Measurements from ENCODE around the gene CFC1B. TPM values are rescaled to one million over a fixed set of nuclear protein-coding genes. Genes with fewer than 3 reads are reported as not detected.
"Not testable (repeated sequence)": the region's sequence is repeated elsewhere in the genome, so short reads cannot be mapped to it uniquely, and the experiment has no call there.

The CFC1B gene
- total RNA-seq (ENCODE audit: insufficient read depth, low replicate concordance) = not detected

DNA sequence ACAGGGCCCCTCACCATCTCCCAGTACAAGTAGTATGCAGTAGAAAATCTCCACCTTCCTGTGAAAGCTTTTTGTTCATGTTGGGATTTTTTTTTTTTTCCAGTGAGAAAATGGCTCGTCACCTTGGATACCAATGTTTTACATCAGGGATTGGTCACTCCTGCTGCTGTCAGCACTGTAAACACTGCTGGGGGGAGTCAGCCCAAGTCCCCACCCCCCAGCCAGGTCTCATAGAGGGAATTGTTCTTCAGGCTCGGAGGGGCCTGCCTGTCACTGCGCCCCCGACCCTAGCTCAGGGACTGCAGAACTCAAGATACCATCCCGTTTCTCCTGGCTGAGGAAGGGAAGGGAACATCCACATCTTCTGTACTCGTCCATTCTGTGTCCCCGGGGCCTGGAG, at the start of gene CFC1B:
Gene CFC1B, plus strand, starts transcription at position 231 of the 400 bp plus-strand sequence. CDS start 263 bp downstream, outside the sequence.
- not testable (repeated sequence) for DNase-seq (ENCODE audit: low spot score)

DNA sequence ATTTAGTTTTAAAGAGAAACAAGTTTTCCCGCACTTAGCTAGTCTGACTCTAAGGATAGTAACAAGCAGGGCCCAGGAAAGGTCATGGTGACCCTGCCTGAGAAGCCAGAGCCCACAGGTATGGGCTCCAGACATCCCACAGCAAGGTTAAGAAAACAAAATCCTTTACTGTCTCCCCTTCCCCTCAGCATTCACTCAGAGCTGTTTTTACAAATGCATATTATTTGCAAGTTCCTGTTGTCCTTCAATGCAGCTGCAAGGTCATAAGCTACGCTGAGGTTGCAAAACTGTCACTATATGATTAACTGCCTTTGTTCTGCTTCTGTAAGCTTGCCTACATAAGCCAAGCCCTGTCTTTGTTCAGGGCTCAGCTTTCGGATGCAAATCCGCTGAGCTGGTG, 29.9 kb upstream of the CFC1B start:
- DNase-seq (ENCODE audit: low spot score) = not testable (repeated sequence)

DNA sequence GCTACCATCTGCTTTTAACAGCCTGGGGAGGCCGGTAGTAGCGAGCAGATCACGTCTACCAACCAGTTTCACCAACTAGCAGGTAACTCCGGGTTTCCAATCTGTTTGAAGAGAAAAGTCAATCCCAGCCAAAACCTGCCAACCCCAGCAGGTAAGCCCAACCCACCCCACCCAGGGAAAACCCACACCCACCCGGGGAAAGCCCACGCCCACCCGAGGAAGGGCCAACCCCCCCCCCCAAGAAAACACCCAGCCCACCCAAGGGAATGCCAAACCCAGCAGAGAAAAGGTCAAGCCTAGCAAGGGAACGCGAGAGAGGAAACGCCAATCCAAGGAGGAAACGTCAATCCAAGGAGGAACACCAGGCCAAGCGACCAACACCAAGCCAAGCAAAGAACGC, 11.8 kb upstream of the CFC1B start, which contains the start of gene POTEI:
Gene POTEI, minus strand, starts transcription at position 101 of the 400 bp plus-strand sequence. Its CDS starts 93 bp downstream, at position 8.
- not testable (repeated sequence) for DNase-seq (ENCODE audit: low spot score)

DNA sequence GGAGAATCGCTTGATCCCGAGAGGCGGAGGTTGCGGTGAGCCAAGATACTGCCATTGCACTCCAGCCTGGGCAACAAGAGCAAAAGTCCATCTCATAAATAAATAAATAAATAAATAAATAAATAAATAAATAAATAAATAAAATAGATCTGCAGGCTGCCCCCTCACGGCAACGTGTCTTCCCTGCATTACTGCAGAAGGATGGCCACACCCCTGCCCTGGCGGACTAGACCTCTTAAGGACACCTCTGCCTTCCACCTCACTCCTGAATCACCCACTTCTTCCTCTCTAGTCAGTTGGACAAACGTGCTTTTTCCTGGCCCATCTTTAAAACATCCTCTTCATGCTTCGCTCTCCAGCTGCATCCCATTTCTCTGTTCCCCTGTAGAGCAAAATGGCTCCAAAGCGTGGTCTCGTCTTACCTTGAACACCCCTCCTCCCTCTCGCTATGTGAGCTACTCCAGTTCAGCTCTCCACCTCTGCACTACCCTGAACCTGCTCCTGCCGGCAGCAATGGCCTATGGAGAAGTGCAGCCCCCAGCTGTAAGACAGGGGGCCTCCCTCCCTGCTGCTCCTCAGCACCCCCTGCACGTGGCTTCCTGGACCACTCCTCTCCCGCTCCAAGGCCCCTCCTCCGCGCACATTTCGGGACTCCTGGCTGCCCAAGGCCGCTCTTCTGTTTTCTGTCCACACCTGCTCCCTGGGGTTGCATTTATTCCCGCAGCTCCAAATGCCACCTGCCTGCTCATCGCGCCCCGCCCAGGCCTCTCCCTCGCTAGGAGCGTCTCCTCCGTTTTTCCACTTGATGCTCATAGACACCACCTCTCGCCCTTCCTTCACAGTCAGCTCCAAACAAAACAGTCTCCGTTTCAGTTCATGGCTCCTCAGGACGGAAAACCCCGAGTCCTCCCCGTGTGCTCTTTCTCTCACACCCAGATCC, 9.9 kb upstream of the CFC1B start:
- not testable (repeated sequence) for DNase-seq (ENCODE audit: low spot score)

DNA sequence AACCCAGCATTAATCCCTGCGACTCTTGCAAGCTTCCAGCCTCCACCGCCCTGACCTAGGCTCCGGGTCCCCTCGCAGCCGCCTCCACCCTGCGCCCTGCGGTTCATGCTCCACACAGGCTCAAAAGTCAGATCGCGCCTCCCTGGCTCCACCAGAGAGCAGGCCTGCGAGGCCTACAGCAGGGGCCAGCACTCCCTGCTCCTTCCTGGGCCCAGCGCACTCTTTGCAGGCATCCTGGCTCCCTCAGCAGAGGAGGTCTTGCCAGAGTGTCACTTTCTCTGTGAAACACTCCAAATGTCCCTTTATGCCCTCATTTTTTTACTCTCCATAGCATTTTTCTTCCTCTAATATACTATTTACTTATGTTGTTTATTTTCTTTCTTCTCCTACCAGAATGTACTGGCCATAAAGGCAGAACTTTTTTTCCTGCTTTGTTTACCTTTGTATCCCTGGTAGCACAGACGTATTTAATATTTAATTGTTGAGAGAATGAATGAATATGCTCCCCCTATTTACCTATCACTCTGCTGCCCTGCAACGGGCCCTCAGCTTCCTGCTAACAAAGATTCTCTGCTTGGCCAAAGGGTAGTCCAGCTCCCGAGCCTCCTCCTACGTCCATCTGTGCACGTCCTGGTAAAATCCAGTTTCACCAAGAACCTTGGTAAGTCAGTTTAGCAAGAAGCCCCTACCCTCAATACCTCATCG, 9.1 kb upstream of the CFC1B start:
- not testable (repeated sequence) for DNase-seq (ENCODE audit: low spot score)

DNA sequence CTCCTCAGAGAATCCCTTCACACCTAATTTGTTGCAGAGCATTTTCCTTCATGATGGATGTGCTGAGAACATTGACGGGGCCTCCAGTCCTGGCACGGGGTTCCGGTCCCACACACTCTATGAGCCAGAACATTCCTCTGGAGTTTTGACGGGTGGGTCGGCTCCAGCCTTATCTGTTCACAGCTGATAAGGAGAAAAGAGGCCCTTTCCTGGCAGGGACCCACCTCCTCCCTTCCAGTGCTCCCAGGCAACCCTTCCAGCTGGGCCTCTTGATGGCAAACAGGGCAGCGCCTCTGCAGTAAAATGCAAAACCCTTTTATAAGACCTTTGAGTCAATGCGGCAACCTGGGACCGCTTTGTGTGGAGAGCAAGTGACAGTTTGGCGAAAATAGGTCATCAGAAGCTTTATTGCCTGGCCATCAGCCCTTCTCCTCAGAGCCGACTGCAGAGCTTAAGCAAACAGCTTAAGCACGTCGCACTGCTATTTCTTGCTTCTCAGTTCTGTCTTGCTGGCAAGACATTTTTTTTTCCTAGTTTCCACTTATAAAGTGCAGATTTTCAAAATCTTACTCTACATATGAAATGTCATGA, 2.4 kb upstream of the CFC1B start:
- not testable (repeated sequence) for DNase-seq (ENCODE audit: low spot score)

DNA sequence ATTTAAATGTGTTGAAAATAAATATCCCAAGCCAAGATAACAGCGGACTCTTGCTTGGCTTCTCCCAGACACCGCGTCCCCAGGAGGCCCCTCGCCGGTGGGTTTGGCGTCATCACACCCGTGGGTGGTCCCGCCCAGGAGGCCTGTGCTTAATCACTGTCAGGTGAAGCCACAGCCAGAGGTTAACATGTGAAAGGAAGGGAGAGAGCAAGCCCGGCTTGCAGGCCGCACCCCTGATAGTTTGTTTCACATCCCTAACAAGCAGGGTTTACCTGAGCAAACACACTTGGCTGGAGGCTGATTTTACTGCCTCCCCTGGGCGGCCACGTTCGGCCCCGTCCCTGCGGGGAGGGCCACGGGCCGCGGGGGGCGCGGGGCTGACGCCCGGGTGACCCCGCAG, 1.4 kb downstream of the CFC1B start:
- DNase-seq (ENCODE audit: low spot score) = not testable (repeated sequence)

DNA sequence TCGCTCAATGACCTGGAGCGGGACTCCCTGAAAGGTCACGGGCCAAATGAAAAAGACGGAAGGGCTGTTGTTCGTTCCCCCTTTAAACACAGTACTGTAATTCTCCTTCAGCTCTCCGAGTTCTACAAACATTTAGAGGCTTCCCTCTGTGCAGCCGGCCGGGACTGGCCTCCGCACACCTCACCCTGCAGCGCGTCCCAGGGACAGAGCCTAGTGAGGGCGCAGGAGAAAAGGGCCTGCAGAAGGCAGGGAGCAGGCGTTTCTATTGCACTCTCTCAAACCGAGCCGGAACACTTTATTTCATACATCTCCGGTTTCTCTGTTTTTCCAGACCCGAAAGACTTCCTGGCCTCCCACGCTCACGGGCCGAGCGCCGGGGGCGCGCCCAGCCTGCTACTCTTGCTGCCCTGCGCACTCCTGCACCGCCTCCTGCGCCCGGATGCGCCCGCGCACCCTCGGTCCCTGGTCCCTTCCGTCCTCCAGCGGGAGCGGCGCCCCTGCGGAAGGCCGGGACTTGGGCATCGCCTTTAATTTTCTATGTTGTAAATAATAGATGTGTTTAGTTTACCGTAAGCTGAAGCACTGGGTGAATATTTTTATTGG, 6.4 kb downstream of the CFC1B start:
- not testable (repeated sequence) for DNase-seq (ENCODE audit: low spot score)

GRCh38 chr2:130529545-130529944, 8.5 kb downstream of the CFC1B start:
- not testable (repeated sequence) for DNase-seq (ENCODE audit: low spot score)

DNA sequence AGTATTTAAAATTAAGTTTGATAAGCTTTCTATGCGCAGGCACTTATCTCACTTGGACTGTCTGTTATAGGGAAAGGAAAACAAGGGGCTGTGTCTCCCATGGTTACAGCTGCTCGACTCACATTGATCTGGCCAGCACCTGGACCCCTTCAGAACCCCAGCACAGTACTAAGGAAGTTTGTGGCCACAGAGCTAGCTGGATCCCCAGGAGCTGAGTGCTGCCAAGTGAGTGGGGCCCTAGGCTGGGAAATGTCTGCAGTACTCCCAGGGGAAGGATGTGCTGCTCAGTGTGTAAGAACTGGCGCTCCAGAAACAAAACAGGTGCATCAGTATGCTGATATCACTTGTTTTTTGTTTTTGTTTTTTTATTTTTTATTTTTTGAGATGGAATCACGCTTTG, 9.2 kb downstream of the CFC1B start:
- not testable (repeated sequence) for DNase-seq (ENCODE audit: low spot score)

- DNase-seq (ENCODE audit: low spot score) = not testable (repeated sequence)
Observed at GRCh38 chr2:130531225-130531624, 10.2 kb downstream of the CFC1B start.

- DNase-seq (ENCODE audit: low spot score) = not testable (repeated sequence)
Observed at GRCh38 chr2:130531672-130532071, 10.7 kb downstream of the CFC1B start.

DNA sequence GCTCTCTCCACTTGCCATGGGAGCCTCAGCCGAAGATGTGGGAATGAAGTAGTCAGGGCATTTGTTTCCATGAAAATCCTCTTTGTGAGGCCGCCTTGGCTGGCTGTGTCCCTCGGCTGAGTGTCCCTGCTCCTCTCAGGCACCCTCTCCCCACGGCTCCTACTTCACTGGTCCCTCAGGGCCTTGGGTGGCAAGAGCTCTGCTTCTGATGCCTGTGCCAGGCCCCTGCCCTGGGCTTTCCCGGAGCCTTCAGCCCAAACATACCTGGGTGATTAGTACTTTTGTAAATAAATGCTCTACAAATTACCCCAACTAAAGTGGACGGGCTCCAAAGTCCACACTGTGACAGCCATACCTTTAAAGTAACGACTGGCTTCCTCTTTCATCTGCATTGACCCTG, 15.6 kb downstream of the CFC1B start:
- DNase-seq (ENCODE audit: low spot score) = not testable (repeated sequence)

DNA sequence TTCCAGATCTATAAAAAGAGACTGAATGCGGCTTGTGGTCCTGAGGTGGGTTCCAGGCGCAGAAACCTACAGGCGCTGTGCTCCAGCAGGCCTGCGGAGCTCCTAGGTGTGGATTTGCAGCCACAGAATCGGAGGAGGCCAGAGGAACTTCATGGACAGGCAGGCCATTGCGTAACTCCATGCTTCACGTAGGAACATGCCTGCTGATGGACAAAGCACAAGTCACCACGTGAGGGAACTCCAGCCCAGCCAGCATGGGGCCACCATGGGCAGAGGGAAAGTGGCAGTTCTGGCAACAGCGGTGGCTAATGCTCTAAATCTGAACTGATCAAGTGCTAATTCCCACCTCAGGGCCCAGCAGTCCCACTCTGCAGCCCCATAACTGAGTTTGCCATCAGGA, 17.2 kb downstream of the CFC1B start:
- not testable (repeated sequence) for DNase-seq (ENCODE audit: low spot score)

DNA sequence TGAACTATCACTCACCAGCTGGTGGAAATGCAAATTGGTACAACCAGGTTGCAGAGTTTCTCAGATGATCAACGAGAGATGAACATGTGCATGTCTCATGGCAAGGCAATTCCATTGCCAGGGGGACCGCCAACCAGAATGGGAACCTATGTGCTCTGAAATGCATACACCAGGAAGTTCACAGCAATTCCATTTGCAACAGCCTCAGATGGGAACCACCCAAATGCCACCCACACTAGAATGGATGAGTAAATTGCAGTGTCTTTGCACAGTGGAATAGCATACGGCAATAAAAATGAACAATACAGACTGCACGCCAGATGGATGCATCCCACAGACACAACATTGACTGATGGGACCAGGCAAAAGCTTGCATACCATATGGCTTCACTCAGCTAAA, 21.8 kb downstream of the CFC1B start:
- DNase-seq (ENCODE audit: low spot score) = not testable (repeated sequence)

DNA sequence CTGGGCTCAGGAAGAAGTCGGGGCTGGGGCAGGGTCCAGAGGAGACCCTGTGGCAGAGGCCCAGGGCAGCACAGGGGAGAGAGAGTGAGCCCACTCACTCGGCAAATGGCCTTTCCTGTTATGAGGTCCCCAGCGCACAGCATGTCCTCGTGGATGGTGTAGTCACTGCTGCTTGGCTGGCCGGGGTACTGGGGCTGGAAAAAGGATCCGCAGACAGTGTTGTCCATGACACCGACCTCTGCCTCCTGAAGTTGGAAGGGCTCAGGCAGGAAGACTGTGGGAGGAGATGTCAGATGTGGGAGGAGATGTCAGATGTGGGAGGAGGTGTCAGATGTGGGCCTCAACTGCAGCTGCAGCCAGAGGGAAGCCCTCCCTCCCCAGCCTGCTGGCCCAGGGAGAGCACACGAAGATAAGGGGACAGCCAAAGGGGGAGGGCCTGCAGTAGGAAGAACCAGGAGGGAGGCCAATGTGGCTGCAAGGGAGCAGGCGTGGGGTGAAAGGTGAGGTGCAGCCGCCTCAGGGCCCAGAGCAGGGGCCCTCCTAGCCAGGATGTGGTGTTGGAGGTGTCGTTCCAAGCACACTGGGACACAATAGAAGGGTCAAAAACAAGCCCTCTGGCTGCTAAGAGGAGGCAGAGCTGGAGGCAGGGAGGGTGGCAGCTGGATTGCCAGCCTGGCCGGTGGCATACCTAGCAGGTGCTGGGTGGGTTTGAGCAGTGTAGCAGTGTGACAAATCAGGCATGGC, 22.9 kb downstream of the CFC1B start:
- DNase-seq (ENCODE audit: low spot score) = not testable (repeated sequence)

DNA sequence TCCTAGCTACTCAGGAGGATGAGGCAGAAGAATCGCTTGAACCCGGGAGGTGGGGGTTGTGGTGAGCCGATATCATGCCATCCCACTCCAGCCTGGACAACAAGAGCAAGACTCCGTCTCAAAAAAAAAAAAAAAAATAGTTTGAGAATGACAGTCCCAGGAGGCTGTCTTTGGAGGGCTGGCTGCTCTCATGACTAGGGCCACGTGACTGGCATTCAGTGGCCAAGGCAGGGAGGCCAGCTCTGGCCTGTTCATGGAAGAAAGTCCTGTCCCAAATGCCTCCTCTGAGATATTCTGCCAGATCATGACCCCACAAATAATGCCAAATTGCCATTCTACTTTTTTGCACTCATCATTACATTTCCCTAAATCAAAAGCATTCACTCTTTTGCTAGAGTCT, 24.0 kb downstream of the CFC1B start:
- DNase-seq (ENCODE audit: low spot score) = not testable (repeated sequence)

- not testable (repeated sequence) for DNase-seq (ENCODE audit: low spot score)
Observed at GRCh38 chr2:130548418-130548817, 27.4 kb downstream of the CFC1B start.

DNA sequence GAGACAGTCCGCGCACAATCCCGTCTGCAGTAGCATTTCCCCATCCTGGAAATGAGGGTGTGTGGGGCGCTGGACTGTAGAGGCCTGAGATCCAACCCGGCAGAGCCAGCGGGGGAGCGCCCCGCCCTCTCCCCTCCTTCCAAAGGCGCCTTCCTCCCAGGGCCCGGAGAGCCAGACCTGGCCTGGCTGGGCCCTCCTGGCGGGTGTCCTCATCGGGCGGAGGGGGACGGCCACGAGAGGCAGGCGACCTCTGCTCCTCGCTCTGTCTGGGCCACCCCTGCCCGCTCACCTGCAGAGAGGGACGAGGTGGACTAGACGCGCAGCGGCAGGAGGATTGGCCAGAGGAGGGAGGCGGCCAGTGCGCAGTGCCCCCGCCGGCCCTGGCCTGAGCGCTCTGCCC, 28.5 kb downstream of the CFC1B start:
- not testable (repeated sequence) for DNase-seq (ENCODE audit: low spot score)

- DNase-seq (ENCODE audit: low spot score) = not testable (repeated sequence)
Observed at GRCh38 chr2:130554178-130554577, 33.2 kb downstream of the CFC1B start.

- DNase-seq (ENCODE audit: low spot score) = not testable (repeated sequence)
Observed at GRCh38 chr2:130556441-130556840, 35.4 kb downstream of the CFC1B start.

Measured in umbilical cord (tissue), 2 donors.